Stimulated activated CD8-positive, alpha-beta memory T cell treated with anti-CD3 and anti-CD28 coated beads, Interleukin-7, amount 100 ng/mL, for 24 hours (primary cell): ENCODE results near the gene C8G.

Experiments used
- DNase-seq: peaks from one replicate; pipeline ENCODE4 v3.0.0-alpha.2; 2020; ENCODE audit warnings: low read depth

Gene C8G

DNA sequence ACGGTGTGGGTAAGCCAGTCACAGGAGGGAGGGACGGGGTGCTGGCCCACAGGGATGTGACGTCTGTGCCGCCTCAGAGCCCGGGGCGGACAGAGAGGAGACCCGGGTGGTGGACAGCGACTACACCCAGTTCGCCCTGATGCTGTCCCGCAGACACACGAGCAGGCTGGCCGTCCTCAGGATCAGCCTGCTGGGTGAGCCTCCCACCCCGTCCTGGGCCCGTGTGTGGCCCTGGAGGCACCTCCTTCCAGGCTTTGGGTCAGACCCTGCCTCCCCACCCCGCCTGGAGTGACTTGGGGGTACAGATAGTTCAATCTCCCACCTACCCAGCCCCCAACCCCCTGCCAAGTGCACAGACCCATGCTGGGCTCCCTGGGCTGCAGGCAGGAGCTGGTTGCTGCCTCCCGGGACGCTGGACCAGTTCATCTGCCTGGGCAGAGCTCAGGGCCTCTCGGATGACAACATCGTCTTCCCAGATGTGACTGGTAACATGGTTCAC, 8.8 kb downstream of the C8G start:
- no peak for DNase-seq

GRCh38 chr9:136954270-136955083, 9.4 kb downstream of the C8G start:
- no peak for DNase-seq

GRCh38 chr9:136955202-136955942, 10.3 kb downstream of the C8G start:
- no peak for DNase-seq

DNA sequence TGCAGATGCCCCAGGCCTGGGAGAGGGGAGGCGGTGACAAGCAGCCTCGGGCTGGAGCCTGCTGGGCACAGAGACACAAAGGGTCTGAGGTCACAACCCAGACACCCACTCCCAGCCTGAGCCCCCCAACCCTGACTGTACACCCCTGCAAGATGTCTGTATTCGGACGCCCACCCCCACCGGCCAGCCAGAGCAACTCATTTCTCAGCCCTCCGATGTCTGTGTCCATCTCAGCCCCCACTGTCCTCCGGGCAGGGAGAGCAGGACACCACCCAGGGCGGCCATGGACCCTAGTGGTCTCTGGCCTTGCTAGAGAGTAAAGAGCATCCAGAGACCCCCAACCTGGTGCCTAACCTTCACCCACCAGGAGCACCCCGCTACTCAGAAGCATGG, 10.9 kb downstream of the C8G start:
- no peak for DNase-seq

DNA sequence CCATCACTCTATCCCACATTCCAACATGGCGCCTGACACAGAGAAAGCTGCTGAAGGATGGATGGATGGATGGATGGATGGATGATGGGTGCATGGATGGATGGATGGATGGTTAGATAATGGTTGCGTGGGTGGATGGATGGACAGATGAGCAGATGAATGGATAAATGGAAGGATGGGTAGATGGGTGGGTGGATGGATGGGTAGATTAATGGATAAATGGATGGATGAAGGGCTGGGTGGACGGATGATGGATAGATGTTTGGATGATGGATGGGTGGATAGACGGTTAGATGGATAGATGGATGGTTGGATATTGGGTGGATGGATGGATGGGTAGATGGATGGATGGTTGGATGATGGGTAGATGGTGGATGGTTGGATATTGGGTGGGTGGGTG, 11.6 kb downstream of the C8G start:
- no peak for DNase-seq

GRCh38 chr9:136957461-136957860, 12.4 kb downstream of the C8G start:
- no peak for DNase-seq

DNA sequence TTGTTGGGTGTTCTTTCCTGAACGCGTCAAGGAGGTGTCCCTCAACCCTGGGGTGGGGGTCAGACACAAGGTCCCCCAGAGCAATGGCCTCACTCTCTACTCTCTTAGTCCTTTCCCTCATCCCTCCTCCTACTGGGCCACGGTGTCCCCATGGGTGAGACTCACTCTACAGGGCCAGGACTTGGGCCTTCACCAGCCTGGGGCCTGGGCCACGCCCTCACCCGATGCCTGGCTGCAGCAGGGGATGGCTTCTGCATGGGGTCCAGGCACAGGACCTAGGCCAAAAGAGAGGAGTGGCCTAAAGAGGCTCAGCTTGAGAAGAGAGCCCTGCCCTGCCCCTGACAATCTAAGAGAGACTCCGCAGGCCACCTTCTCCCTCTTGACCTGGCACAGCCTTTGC, 12.9 kb downstream of the C8G start:
- DNase-seq, result no peak

GRCh38 chr9:136958473-136958872, 13.4 kb downstream of the C8G start:
- no peak for DNase-seq

GRCh38 chr9:136958898-136959850, 14.1 kb downstream of the C8G start:
- DNase-seq, result no peak

DNA sequence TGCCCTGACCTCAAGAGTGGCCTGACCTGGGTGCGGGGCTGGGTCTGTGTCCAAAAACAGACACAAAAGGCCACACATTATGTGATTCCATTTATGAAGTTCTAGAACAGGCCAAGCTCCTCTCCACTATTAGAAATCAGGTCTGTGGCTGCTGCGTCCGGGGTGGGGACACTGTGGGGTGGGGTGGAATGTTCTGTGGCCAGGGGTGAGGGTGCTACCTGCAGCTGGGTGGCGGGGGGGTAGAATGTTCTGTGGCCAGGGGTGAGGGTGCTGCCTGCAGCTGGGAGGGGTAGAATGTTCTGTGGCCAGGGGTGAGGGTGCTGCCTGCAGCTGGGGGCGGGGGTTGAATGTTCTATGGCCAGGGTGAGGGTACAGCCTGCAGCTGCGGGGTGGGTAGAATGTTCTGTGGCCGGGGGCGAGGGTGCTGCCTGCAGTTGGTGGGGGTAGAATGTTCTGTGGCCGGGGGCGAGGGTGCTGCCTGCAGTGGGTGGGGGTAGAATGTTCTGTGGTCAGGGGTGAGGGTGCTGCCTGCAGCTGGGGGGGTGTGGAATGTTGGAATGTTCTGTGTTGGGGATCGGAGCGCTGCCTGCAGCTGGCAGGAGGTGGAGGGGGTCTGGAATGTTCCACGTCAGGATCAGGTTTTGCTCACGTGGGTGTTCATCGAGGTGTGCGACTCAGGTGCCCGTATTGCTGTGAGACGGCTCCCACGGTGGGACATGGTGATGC, 15.3 kb downstream of the C8G start:
- no peak for DNase-seq

DNA sequence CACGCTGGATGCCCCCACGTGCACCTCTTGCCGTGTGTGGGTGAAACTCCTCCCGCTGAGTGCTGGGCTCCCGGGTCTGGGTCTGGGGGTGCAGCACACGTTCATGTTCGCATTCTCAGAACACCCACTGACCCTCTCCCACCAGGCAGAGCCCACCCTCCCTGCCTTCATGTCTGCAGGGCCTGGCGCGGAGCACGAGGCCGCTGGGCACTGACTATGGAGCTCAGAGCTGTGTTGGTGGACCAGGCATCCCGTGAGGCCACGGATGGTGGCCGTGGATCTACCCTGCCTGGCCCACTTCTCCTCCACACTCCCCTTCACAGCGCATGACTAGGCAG, 15.9 kb downstream of the C8G start:
- no peak for DNase-seq

GRCh38 chr9:136961279-136962065, 16.4 kb downstream of the C8G start:
- no peak for DNase-seq

- DNase-seq, result no peak
Measured at GRCh38 chr9:136962163-136962562, 17.1 kb downstream of the C8G start.

- no peak for DNase-seq
Measured at GRCh38 chr9:136962701-136963248, 17.7 kb downstream of the C8G start.

GRCh38 chr9:136963341-136963740, 18.3 kb downstream of the C8G start:
- no peak for DNase-seq

DNA sequence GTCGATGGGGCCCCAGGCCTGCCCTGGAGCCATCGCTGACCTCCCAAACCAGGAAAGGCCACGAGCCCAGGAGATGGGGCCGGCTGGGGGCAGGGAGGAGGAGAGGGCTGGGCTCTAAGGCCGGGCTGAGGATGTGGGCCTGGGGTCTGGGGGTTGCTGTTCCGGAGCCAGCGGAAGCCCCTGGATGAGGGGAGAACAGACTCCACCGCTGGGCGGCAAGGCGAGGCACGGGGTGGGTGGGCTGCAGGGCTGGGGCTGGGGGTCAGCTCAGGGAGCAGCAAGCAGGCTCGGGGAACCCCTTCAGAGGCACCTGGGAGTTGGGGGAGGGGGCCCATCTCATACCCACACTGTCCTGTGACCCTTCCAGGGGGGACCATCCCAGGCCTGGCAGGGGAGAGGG, 18.7 kb downstream of the C8G start:
- no peak for DNase-seq

GRCh38 chr9:136964171-136964689, 19.2 kb downstream of the C8G start:
- no peak for DNase-seq

DNA sequence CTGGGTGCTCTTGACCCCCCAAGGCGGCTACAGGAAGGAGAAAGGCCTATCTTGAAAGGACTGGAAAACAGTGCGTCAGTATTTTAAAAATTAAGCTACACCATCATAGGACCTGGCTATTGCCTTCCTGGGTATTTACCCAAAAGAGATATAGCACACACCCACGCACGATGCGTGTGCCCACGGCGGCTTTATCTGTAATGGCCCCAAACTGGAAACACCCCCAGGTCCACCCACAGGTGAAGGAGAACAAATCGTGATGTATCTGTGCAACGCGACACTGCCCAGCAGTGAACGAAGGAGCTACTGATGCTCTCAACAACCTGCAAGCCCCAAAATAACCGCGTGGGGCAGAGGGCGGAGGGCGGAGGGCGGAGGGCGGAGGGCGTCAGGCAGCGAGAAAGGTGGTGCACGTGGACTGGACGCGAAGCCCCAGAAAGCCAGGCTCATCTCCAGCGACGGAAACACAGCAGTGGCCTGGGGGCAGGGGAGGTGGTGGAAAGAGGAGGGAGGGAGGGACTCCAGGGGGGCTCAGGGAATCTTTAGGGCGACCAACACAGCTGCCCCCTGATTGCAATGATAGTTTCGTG, 19.9 kb downstream of the C8G start:
- no peak for DNase-seq

DNA sequence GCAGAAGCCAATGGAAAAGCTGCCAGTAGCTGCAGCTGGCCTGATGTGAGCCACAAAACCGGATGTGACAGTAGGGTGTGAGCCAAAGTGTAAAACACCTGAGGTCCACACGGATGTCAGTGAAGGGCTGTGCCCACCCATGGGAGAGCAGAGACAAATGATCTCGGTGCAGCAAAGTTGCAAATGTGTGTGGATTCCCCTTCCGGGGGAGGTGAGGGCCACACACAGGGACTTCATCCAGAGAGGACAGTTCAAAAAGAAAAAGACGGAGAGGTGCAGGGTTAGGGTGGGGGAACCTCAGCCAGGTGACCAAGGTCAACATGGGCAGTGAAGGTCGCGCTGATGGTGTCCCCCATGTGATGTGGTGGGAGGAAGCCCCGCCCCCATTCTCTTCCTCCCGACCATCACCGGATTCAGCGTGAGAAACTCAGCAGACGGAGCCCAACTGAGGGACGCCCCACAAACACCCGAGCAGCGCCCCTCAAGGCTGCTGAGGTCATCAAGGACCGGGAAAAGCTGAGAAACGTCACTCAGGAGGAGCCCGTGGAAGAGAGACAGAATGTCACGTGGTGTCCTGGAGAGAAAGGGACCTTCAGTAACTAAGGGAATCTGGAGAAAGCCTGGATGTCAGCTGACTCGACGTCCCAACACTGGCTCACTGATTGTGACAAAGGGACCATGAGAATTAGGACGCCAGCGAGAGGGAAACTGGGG, 20.9 kb downstream of the C8G start:
- no peak for DNase-seq
